GM18520 (cell line): Measurements from ENCODE around the gene SKA1.

Source experiments
- ATAC-seq: cut with Tn5 transposase; IDR thresholded peaks from one replicate; pipeline ENCODE4 v1.9.1; 2021; ENCODE audit not compliant: unreplicated experiment

SKA1 gene

DNA sequence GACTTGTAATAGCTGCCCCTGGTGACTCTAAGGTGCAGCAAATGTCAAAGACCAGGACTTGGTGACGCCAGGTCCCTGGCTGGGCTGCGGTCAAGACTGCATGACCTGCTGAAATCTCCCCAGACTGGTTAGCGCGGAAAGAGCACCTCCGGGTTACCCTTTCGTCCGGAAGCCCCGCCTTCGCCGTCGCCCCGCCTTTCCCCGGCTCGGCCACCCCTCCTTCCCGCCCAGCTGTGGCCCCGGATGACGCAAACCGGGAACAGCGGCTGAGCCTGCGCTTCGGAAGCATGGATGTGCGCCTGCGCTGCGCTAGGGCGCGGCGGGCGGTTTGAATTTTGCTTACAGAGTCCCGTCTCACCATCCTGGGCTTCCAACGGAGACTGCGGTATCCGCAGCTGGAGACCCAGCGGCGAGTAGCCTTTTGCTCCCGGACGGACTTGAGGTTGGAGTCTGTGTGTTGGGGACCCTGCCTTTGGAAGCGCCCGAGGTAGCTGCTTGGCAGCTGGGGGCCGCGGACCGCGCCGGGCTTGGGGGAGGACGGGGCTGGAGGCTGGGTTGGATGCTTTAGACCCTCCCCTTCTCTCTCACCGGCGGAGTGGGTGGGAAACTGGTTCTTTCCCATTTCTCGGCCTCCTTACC is at the start of gene SKA1:
Gene SKA1 (plus strand): TSS at position 294 of the 639 bp plus-strand sequence. CDS start 785 bp downstream, outside the sequence.
- ATAC-seq: peak; percentile 83

DNA sequence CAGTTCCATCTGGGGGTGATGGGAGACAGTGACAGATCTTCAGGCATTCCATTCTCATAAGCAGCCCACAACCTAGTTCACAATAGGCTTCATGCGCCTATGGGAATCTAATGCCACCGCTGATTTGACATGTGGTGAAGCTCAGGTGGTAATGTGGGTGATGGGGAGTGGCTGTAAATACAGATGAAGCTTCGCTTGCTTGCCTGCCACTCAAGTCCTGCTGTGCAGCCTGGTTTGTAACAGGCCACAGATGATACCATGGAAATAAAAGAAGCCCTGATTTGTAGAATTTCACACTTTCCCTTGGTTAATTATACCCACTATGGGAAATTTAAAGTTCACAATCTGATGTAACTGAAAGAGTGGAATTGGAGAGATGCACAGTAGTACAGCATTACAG is 46.9 kb upstream of the SKA1 start:
- ATAC-seq: no peak

DNA sequence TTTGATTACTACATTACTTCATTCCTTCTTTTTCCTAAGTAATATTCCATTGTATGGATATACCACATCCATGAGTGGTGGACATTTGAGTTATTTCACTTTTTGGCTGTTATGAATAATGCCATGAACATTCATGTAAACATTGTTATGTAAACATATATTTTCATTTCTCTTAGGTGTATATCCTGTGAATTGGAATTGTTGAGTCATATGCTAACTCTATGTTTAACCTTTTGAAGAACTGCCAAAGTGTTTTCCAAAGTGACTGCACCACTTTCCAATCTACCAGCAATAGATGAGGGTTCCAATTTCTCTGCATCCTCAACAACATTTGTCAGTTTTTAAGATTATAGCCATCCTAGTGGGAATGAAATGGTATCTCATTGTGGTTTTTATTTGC is 44.7 kb upstream of the SKA1 start:
- ATAC-seq: no peak

DNA sequence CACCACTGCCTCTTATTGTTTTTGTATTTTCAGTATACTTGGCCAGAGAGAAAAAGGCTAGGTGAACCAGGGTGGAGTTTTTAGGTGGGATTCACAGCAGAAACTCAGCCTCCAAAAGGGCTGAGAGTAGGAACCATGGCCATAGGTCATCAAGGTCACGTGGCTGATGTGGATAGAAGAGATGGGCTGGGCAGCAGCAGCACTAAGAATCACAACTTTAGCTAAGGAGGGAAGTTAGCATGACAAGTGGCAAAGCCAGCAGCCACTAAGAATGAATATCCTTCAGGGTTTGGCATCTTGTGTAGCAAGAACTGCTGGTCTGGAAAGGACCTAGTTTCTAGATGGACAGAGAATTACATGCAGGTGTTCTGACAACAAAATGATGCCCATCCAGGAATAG is 43.2 kb upstream of the SKA1 start:
- ATAC-seq: no peak

- no peak for ATAC-seq
Observed at GRCh38 chr18:50334546-50335152, 40.2 kb upstream of the SKA1 start.

DNA sequence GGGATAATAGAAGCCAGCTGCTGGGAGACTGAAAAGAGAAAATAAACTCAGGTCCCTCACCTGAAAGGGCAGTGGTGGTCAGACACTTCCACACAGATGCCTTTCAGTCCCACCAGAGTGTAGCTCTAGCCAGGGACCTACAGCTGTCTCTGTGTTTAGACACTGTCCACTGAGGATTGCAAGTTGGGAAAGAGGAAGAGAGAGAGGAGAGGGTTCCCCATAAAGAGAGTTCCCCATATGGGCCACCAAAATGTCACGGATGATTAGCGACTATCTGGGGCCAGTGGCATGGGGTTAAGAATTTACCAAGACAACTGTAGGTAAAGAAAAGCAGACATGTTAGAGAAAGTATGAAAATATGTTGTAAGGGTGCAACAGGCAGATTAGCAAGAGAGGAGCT is 36.7 kb upstream of the SKA1 start:
- no peak for ATAC-seq

DNA sequence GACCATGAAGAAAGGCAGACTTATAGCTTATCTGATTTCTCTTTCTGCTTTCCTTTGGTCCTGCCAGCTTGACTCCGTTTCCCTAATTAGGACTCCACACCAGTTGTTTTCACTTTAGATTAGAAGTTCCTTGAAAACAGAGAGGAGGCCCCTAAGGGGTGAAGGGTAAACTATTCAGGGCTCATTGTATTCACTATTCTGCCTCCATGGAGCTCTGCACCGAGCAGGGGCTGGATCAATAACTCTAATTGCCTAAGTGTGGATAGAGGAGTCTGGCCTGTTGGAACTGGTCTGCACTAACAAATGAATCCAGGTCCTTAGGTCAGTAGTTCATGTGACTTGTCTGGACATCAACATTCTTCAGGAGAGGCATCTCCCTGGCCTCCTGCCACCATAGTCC is 36.1 kb upstream of the SKA1 start:
- ATAC-seq: no peak

GRCh38 chr18:50340078-50340477 is 34.8 kb upstream of the SKA1 start:
- no peak for ATAC-seq

DNA sequence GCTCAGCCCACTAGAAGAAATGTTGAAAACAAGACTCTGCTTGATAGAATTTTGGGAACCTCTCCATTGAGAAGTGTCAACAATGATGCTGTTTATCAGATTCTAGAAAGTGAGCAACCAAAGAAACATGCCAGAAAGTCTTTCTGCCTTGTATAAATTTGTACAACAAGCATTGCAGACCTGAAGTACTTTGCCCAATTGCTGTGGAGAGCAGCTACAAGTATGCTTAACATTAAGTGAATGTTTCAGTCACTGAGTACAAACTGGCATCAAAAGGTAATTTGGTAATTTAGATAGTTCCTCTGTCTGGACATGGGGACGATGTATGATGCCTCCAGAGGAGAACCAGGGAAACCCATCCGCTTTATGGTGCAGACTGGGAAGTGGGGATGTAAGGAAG is 33.4 kb upstream of the SKA1 start:
- ATAC-seq: no peak

GRCh38 chr18:50350699-50351098 is 24.1 kb upstream of the SKA1 start:
- no peak for ATAC-seq

- ATAC-seq: peak; percentile 66
Observed at GRCh38 chr18:50356036-50356945, 18.6 kb upstream of the SKA1 start.

DNA sequence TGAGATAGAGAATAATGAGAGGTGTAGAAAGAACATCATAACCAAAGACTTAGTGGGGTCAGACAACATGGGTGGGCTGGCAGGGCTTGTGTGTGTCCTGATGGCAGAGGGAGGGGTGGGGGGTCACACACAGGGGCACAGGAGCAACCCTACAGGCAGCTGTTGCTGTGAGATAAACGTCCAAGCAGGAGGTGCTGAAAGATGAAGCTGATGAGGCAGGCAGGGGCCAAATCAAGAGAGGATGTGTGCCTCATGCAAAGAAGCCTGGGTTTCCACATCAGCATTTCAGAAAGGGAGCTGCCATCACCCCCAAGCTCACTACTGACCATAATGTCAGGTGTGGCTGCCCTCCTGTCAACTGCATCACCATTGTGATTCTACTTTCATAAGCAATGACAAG is 16.0 kb upstream of the SKA1 start:
- no peak for ATAC-seq

- no peak for ATAC-seq
Observed at GRCh38 chr18:50359806-50360205, 15.0 kb upstream of the SKA1 start.

DNA sequence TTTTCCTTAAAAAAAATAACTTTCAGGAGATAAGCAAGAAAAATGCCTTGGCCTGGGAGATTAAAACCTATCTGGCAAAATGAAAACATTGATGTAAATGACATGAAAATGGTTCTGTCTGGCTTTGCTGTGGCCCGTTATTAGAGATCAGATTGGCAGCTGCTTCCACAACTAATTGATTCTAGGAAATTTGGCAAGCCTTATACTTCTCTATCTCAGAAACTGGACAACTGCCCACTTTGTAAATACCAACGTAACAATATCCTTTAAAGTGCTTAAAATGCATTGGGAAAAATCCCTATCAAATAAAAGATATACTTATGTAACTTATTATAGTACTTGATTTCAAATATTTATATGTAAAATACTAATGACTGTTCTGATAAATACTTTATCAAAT is 14.2 kb upstream of the SKA1 start:
- no peak for ATAC-seq

DNA sequence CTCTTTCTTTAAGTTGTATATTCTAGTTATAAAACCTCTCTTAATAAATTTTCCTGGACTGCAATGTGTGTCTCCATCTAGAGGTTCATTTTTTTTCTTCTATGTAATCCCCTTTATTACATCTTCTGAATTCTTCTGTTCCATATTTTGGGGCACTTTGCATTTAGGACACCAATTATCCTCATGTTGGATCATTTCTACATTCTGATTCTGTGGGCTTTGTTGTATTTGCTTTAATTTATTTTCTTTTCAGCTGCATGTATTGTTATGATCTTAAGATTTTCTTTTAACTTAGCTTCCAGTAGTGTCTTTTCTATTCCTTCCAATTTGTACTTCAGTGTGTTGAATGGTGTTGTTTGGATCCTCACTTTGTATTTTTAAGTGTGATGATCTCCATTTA is 5.2 kb upstream of the SKA1 start:
- ATAC-seq: no peak

- ATAC-seq: no peak
Observed at GRCh38 chr18:50372743-50373142, 2.1 kb upstream of the SKA1 start.

DNA sequence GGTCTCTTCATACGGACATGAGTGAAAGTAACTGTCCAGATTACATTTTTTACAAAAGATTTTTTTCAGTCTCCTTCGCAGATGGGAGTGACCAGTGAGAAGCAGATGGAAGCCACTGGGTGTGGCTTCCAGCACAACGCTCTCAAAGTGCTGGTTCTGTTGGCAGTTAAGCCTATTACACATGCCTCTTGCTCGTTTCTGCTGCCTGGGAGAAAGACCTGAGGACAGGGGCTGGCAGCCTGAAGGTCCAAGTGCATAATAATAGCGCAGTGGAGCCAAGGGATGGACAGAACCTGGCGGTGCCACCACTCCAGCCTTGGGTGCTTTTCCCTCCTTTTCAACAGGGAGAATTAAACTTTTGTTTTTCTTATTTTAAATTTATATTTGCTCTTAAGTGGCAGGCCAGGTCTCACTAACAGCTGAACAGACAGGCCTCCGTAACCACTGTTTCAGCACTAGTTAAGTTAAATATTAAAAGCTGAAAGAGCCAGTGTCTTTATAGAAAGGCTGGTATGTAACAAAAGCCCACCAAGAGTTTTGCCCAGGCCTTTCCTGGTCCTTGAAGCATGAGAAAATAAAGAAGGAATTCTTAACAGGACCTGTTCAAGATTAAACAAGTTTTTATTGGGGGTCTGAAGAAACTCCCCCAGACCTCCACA is 1.2 kb upstream of the SKA1 start:
- ATAC-seq: no peak

DNA sequence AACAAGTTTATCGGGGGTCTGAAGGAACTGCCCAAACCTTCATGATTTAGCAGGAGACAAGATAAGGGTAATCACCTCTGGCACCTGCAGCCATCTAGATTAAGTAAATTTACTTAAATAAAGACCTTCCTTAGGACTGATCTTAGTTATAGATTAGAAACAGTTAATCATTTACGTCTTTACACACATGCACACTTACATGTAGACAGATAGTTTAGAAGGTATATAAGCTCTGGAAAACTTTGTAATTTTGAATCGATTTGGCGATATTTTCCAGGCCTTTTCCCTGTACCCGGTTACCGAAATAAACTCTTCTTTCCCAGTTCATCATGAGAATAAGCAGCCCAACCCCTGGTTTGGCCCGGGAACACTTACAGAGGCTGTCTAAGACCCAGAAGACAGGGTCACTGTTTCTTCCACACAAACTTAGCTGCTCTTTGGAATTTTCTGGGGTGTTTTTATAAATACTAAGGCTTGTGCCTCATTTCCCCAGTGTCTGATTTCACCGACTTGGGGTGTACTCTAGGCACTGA is 560 bp upstream of the SKA1 start:
- ATAC-seq: no peak

- ATAC-seq: no peak
Observed at GRCh38 chr18:50377061-50377798, 2.4 kb downstream of the SKA1 start.

DNA sequence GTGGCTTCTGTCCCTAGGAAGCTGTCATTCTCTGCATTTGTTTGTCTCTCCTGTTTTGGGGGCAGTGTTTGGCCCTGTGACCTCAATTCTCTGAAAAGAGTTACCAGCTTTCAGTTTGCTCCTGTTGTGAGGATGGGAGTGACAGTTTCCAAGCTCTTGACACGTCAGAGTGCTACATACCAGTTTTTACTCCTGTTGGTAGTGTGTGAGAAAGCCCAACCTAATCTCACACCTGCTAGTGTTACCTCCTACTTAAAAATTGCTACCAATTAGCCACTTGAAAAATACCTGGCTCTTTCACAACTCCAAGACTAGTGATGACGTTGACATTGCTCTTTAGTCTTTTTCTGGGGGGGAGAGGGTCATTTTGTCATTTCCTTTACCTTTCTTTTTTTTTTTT is 14.1 kb downstream of the SKA1 start:
- ATAC-seq: no peak

DNA sequence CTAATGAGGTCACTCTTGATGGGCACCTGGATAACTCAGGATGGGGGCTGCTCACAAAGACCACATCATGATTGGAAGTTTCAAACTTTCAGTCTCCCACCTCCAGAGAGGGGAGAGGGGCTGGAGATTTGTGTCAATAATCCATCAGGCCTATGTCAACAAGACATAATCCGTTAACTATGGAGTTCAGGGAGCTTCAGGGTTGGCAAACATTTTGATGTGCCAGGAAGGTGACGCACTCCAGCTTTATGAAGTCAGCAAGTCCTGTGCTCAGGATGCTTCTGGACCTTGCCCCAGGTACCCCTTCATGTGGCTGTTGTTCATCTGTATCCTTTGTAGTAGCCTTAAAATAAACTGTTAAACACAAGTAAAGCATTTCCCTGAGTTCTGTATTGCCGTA is 19.0 kb downstream of the SKA1 start:
- no peak for ATAC-seq
